HepG2 (cell line): ENCODE results near the gene ARPC1B. TPM values are rescaled to one million over a fixed set of nuclear protein-coding genes. Genes with fewer than 3 reads are reported as not detected.
A peak's percentile ranks its signal among the peaks of the same experiment; 100 is the strongest.

Experiments used
- ATAC-seq: fragments of 200-7000 bp; cut with Tn5 transposase; 3 replicates; pipeline ENCODE4 v1.9.1; 2020; ENCODE audit warnings: mild to moderate bottlenecking, moderate library complexity
- BruUV-seq: library from RNA; stranded (reverse); fragments of 400-500 nt; replicated peaks from 2 replicates; lab custom pipeline; 2021; lab: Mats Ljungman, UMichigan
- CTCF ChIA-PET: fragments of 300-600 bp; formaldehyde crosslinking; extraction: SDS; loops from one replicate; lab custom pipeline; 2021; ENCODE audit warnings: low total read pairs, inconsistent platforms, low intra/inter-chr PET ratio; lab: Yijun Ruan, JAX
- POLR2A ChIA-PET: fragments of 350-600 bp; sonication (Branson Sonifier 250); formaldehyde crosslinking; loops from one replicate; lab custom pipeline; 2020; ENCODE audit warnings: antibody characterized with exemption, inconsistent platforms; lab: Yijun Ruan, JAX
- DNase-seq: peaks from one replicate; pipeline ENCODE4 v3.0.0-alpha.2; 2015; ENCODE audit warnings: low spot score
- FAIRE-seq: peaks from 3 replicates; lab custom pipeline; 2011; peaks lifted over from hg19 to GRCh38; lab: Jason Lieb, UNC
- H2AFZ ChIP-seq: one replicate; pipeline ENCODE4 v1.6.1; 2011; ENCODE audit warnings: low read length, inconsistent platforms
- H3K27ac ChIP-seq: fragments of 300-600 bp; 3 replicates; pipeline ENCODE4 v1.8.0; 2011; ENCODE audit warnings: mixed run types, mild to moderate bottlenecking, mixed read lengths, low read length, inconsistent platforms; ENCODE audit not compliant: insufficient read depth; ENCODE audit errors: extremely low read length
- H3K27me3 ChIP-seq, 2 experiments: fragments of 200-600 bp in 1 of 2; 2 replicates in 1 of 2; 3 replicates in 1 of 2; pipeline versions ENCODE4 v1.6.0 to v1.8.0; 2011; ENCODE audit warnings: low read length in 2 of 2, mild to moderate bottlenecking in 2 of 2, moderate library complexity in 2 of 2, inconsistent platforms in 1 of 2; ENCODE audit not compliant: insufficient read depth in 2 of 2, control insufficient read depth in 1 of 2
- H3K36me3 ChIP-seq, 2 experiments: fragments of 200-600 bp in 1 of 2; replicated peaks in 1 of 2; 2 replicates in 1 of 2; 3 replicates in 1 of 2; pipeline versions ENCODE4 v1.5.1 to v1.8.0; 2011; ENCODE audit warnings: low read length in 2 of 2, inconsistent platforms in 1 of 2; ENCODE audit not compliant: insufficient read depth in 2 of 2, control insufficient read depth in 1 of 2
- H3K4me1 ChIP-seq: 2 replicates; pipeline ENCODE4 v1.5.1; 2012; ENCODE audit warnings: low read length, inconsistent platforms; ENCODE audit not compliant: insufficient read depth
- H3K4me2 ChIP-seq: 2 replicates; pipeline ENCODE4 v1.6.0; 2011; ENCODE audit warnings: low read depth, low read length, inconsistent platforms
- H3K4me3 ChIP-seq, 3 experiments: fragments of 200-600 bp in 1 of 3; sonication (generic), shearing (Covaris generic) in 1 of 3; replicated peaks in 1 of 3; 2 replicates each; pipeline ENCODE4 v1.5.1; 2011 to 2016; ENCODE audit warnings: low read length in 3 of 3, inconsistent platforms in 2 of 3, low read depth in 2 of 3, mild to moderate bottlenecking in 2 of 3, control low read depth in 1 of 3, mixed read lengths in 1 of 3; ENCODE audit not compliant: insufficient read depth in 1 of 3
- H3K79me2 ChIP-seq: one replicate; pipeline ENCODE4 v1.6.1; 2011; ENCODE audit warnings: low read length, inconsistent platforms; ENCODE audit not compliant: insufficient read depth
- H3K9ac ChIP-seq: 2 replicates; pipeline ENCODE4 v1.6.0; 2011; ENCODE audit warnings: mild to moderate bottlenecking, low read depth, low read length, inconsistent platforms; ENCODE audit not compliant: insufficient read depth
- H3K9me3 ChIP-seq: 2 replicates; pipeline ENCODE4 v1.5.1; 2012; ENCODE audit warnings: mild to moderate bottlenecking, low read length
- H4K20me1 ChIP-seq: 2 replicates; pipeline ENCODE4 v1.6.0; 2011; ENCODE audit warnings: inconsistent platforms, mild to moderate bottlenecking, low read length, moderate library complexity; ENCODE audit not compliant: insufficient read depth
- CENPT ChIP-seq: sonication (generic); formaldehyde crosslinking; IDR thresholded peaks from 2 replicates; pipeline ENCODE4 v1.8.0; 2022; ENCODE audit warnings: low read depth, mild to moderate bottlenecking, moderate library complexity, missing genetic modification reagents
- MEF2D ChIP-seq: sonication (generic); formaldehyde crosslinking; IDR thresholded peaks from 2 replicates; pipeline ENCODE4 v1.5.1; 2020; ENCODE audit warnings: mild to moderate bottlenecking, missing genetic modification reagents
- NAIF1 ChIP-seq: sonication (generic); formaldehyde crosslinking; IDR thresholded peaks from 2 replicates; pipeline ENCODE4 v1.5.0; 2020; ENCODE audit warnings: mild to moderate bottlenecking, missing genetic modification reagents, borderline replicate concordance
- NR3C1 ChIP-seq: sonication (generic); formaldehyde crosslinking; IDR thresholded peaks from 2 replicates; pipeline ENCODE4 v1.4.0; 2020; ENCODE audit warnings: missing genetic modification reagents
- REXO4 ChIP-seq: sonication (generic); formaldehyde crosslinking; IDR thresholded peaks from 2 replicates; pipeline ENCODE4 v1.8.0; 2022; ENCODE audit warnings: missing genetic modification reagents, mild to moderate bottlenecking, borderline replicate concordance
- RORA ChIP-seq: sonication (generic); formaldehyde crosslinking; IDR thresholded peaks from 2 replicates; pipeline ENCODE4 v1.5.0; 2020; ENCODE audit warnings: mild to moderate bottlenecking, missing genetic modification reagents, moderate library complexity
- SOX13 ChIP-seq, 3 experiments: fragments of 450-650 bp in 1 of 3; sonication (generic) in 1 of 3; formaldehyde crosslinking in 1 of 3; IDR thresholded peaks in 2 of 3; conservative IDR thresholded peaks in 1 of 3; 2 replicates each; pipeline versions ENCODE4 v1.5.0 to v1.6.1; 2016 to 2020; ENCODE audit warnings: antibody characterized with exemption in 1 of 3, mild to moderate bottlenecking in 1 of 3, missing compliant biosample characterization in 1 of 3, missing genetic modification reagents in 1 of 3, moderate library complexity in 1 of 3
- SPEN ChIP-seq: sonication (generic); formaldehyde crosslinking; IDR thresholded peaks from 2 replicates; pipeline ENCODE4 v1.5.1; 2020; ENCODE audit warnings: low read depth, mild to moderate bottlenecking, missing genetic modification reagents
- TBL1XR1 ChIP-seq: fragments of 150-350 bp; IDR thresholded peaks from 2 replicates; pipeline ENCODE4 v1.6.1; 2014; ENCODE audit warnings: borderline replicate concordance, low read length; ENCODE audit not compliant: partially characterized antibody
- TRIM24 ChIP-seq: sonication (generic); formaldehyde crosslinking; IDR thresholded peaks from 2 replicates; pipeline ENCODE4 v1.8.0; 2022; ENCODE audit warnings: mild to moderate bottlenecking, missing genetic modification reagents
- ZNF468 ChIP-seq: sonication (generic); formaldehyde crosslinking; IDR thresholded peaks from 2 replicates; pipeline ENCODE4 v1.8.0; 2022; ENCODE audit warnings: mild to moderate bottlenecking, moderate library complexity, missing genetic modification reagents
- ZNF629 ChIP-seq: sonication (generic); formaldehyde crosslinking; conservative IDR thresholded peaks from 2 replicates; pipeline ENCODE4 v1.5.0; 2020; ENCODE audit warnings: missing genetic modification reagents
- WGBS: methylation state at CpG from one replicate; pipeline ENCODE4 v1.1.6; 2017; ENCODE audit warnings: low lambda C conversion rate; 5-methylcytosine and 5-hydroxymethylcytosine counted together
- in situ Hi-C: cut with HindIII; loops from 2 replicates; pipeline ENCODE4 v1.10.0; 2017; ENCODE audit warnings: low pct_unique_long_range_greater_than_20kb; ENCODE audit not compliant: extremely low pct_ligation_motif_present
- intact Hi-C: fragments of 100-400 bp; cut with micrococcal nuclease; formaldehyde crosslinking; loops from one replicate; pipeline ENCODE4 v1.10.0; 2022; ENCODE audit not compliant: unreplicated experiment
- polyA plus RNA-seq, 8 experiments: library from polyadenylated mRNA; depleted of rRNA in 3 of 8; stranded (reverse) in 7 of 8; unstranded in 1 of 8; fragments of >200 nt; fragmentation: Illumina TruSeq in 4 of 8; extraction: Trizol in 4 of 8; gene quantifications; 2 replicates each; pipeline versions ENCODE4 v1.2.1 to v1.2.3, GENCODE V29; 2011 to 2016; ENCODE audit warnings: low read depth in 4 of 8, missing spikeins in 1 of 8, mixed read lengths in 1 of 8; ENCODE audit not compliant: insufficient read depth in 1 of 8
- total RNA-seq, 5 experiments: library from RNA; depleted of rRNA; stranded (reverse); fragments of >200 nt; fragmentation: Illumina TruSeq; extraction: Trizol; gene quantifications; 2 replicates each; pipeline ENCODE4 v1.2.3, GENCODE V29; 2016; ENCODE audit warnings: low read depth in 1 of 5
- TF ChIP-seq, protein P1 (sequence below): sonication (generic); formaldehyde crosslinking; IDR thresholded peaks from 2 replicates; pipeline ENCODE4 v1.4.0; 2020; ENCODE audit warnings: missing genetic modification reagents
- TF ChIP-seq, protein P2 (sequence below): sonication (generic); IDR thresholded peaks from 2 replicates; pipeline ENCODE4 v1.6.1; 2016; ENCODE audit warnings: low read depth, borderline replicate concordance
- TF ChIP-seq, protein P3 (sequence below): IDR thresholded peaks from 2 replicates; pipeline ENCODE4 v1.6.1; 2016; ENCODE audit warnings: low read depth, borderline replicate concordance
- TF ChIP-seq, protein P4 (sequence below): sonication (generic); formaldehyde crosslinking; IDR thresholded peaks from 2 replicates; pipeline ENCODE4 v1.5.0; 2020; ENCODE audit warnings: missing genetic modification reagents
- TF ChIP-seq, protein P5 (sequence below): sonication (generic); formaldehyde crosslinking; IDR thresholded peaks from 2 replicates; pipeline ENCODE4 v1.8.0; 2022; ENCODE audit warnings: mild to moderate bottlenecking, missing genetic modification reagents

The ARPC1B gene
- total and polyA plus RNA-seq, 2 of the 13 experiments (the other 11 are each of a cell fraction or from before 2014, with no cell fraction given) = 72.9 to 89.1 TPM

DNA sequence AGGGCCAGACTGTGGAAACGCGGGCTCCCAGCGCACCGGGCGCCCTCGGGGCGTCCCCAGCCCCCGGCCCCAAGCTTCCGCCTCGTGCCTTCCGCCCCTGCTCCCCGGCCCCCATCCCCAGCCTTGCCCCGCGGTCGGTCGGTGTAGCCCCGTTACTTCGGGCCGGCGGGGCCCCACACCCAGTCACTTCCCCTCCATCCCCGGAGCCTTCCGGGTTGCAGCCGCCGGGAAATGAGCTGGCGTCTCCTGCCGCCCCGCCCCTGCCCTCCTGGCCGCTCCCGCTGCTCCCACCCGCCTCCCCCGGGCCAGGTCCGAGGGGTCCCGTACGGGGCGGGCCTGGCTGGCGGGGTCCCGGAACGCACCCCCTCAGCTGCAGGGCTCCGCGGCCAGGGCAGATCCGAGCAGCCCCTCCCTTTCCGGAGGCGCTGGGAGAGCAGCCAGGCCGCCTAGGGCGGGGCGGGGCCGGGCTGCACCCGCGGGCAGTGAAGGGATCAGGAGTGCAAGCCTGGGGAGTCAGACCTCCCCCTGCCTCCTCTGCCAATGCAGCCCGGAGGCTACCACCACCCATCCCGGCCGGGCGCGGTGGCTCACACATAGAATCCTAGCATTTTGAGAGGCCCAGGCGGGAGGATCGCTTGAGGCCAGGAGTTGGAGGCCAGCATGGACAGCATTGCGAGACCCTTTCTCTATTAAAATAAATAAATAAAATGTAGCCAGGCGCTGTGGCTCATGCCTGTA is 709 bp downstream of the ARPC1B start:
- Histone ChIP-seq H3K79me2 (peaks cover 11% of the 10 kb centered on the region), H4K20me1 (peaks cover 2% of the 10 kb centered on the region; the same call in 1 of the 2 replicates), H3K4me2 (peak overlapping the region; percentile 84), H3K4me1 (peaks cover 54% of the 10 kb centered on the region), H3K27me3 (no peaks in the 10 kb centered on the region), H3K4me3 (peak overlapping the region; percentile 87 to 99 (median 95)), H3K9ac (peak overlapping the region; percentile 93), H3K27ac (peak overlapping the region; percentile 91), H3K9me3 (no peaks in the 10 kb centered on the region), H3K36me3 (0 out of 5 replicates have a peak, but pooled peaks cover 1 to 3% of the 10 kb centered on the region in 2 experiments), H2AFZ (no peak overlapping the region)
- ChIA-PET POLR2A (interaction anchor here (0.7 to 1.6 kb wide), 2 partner anchors 33 to 60 kb away, joined by 4 to 7 read pairs; partner anchors contain the start of genes BUD31 and PDAP1), CTCF (no interaction called here)
- ATAC-seq = peak; percentile 69
- no TSS peak for BruUV-seq
- no peak for FAIRE-seq
- WGBS = 22% methylated on average over 9 of the region's 58 CpGs
- intact Hi-C loops = no loop called here
- in situ Hi-C loops = no loop called here
- DNase-seq = peak; percentile 64
- TF ChIP-seq TBL1XR1 (no peak), MEF2D (CRISPR knock-in tag) (no peak), TRIM24 (CRISPR knock-in tag) (no peak), NAIF1 (CRISPR knock-in tag) (no peak), NR3C1 (no peak), SOX13 (IDR thresholded peaks at IDR 0.05) (no peak), SOX13 (CRISPR knock-in tag; conservative IDR thresholded peaks at IDR 0.05 in 1 of 2, IDR thresholded peaks at IDR 0.05 in 1 of 2) (no peak; a peak in 1 of 4 replicates), RORA (no peak), SPEN (CRISPR knock-in tag) (peak; percentile 69), ZNF629 (CRISPR knock-in tag) (no peak), ZNF468 (CRISPR knock-in tag) (no peak), CENPT (CRISPR knock-in tag) (no peak), REXO4 (CRISPR knock-in tag) (no peak)
- TF ChIP-seq, protein P1, sequence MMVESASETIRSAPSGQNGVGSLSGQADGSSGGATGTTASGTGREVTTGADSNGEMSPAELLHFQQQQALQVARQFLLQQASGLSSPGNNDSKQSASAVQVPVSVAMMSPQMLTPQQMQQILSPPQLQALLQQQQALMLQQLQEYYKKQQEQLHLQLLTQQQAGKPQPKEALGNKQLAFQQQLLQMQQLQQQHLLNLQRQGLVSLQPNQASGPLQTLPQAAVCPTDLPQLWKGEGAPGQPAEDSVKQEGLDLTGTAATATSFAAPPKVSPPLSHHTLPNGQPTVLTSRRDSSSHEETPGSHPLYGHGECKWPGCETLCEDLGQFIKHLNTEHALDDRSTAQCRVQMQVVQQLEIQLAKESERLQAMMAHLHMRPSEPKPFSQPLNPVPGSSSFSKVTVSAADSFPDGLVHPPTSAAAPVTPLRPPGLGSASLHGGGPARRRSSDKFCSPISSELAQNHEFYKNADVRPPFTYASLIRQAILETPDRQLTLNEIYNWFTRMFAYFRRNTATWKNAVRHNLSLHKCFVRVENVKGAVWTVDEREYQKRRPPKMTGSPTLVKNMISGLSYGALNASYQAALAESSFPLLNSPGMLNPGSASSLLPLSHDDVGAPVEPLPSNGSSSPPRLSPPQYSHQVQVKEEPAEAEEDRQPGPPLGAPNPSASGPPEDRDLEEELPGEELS = no peak
- TF ChIP-seq, protein P2, sequence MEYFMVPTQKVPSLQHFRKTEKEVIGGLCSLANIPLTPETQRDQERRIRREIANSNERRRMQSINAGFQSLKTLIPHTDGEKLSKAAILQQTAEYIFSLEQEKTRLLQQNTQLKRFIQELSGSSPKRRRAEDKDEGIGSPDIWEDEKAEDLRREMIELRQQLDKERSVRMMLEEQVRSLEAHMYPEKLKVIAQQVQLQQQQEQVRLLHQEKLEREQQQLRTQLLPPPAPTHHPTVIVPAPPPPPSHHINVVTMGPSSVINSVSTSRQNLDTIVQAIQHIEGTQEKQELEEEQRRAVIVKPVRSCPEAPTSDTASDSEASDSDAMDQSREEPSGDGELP = peak; percentile 38; the same call in 1 of the 2 replicates
- TF ChIP-seq, protein P3, sequence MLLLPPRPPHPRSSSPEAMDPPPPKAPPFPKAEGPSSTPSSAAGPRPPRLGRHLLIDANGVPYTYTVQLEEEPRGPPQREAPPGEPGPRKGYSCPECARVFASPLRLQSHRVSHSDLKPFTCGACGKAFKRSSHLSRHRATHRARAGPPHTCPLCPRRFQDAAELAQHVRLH (CRISPR knock-in tag) = no peak
- TF ChIP-seq, protein P4, sequence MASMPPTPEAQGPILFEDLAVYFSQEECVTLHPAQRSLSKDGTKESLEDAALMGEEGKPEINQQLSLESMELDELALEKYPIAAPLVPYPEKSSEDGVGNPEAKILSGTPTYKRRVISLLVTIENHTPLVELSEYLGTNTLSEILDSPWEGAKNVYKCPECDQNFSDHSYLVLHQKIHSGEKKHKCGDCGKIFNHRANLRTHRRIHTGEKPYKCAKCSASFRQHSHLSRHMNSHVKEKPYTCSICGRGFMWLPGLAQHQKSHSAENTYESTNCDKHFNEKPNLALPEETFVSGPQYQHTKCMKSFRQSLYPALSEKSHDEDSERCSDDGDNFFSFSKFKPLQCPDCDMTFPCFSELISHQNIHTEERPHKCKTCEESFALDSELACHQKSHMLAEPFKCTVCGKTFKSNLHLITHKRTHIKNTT = no peak
- TF ChIP-seq, protein P5, sequence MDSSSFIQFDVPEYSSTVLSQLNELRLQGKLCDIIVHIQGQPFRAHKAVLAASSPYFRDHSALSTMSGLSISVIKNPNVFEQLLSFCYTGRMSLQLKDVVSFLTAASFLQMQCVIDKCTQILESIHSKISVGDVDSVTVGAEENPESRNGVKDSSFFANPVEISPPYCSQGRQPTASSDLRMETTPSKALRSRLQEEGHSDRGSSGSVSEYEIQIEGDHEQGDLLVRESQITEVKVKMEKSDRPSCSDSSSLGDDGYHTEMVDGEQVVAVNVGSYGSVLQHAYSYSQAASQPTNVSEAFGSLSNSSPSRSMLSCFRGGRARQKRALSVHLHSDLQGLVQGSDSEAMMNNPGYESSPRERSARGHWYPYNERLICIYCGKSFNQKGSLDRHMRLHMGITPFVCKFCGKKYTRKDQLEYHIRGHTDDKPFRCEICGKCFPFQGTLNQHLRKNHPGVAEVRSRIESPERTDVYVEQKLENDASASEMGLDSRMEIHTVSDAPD = no peak
